Hippocampal formation (tissue), 2 donors: Measurements from ENCODE around the gene PPP2R2B.

Experiments
- DNase-seq, 2 donors: peaks; one replicate each; lab custom pipeline; 2025; lab: John Stamatoyannopoulos, UW

Gene PPP2R2B

DNA sequence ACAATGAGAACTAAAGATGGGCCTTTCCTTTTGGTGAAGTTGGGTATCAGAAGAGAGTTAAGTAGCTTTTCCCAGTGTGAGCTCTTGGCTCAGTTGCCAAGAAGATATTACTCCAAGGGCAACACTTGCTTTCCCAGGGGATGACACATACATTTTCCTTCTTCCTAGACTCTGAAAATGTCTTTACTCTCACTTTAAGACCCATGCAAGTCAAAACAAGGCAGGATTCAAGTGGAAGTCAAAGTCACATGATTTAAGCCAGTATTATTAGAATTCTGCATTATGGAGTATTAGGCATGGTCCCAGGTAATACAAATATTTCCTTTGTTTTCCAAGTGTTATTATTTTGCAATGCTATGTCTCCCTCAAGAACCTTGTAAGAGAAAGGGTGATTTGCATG, 175.1 kb downstream of the PPP2R2B start:
- no peak for DNase-seq

- DNase-seq: peak; percentile 18 to 31
Measured at GRCh38 chr5:146699664-146700418, 178.7 kb downstream of the PPP2R2B start.

GRCh38 chr5:146699138-146699537, 179.4 kb downstream of the PPP2R2B start:
- no peak for DNase-seq

GRCh38 chr5:146698651-146699050, 179.9 kb downstream of the PPP2R2B start:
- DNase-seq: no peak

- DNase-seq: no peak
Measured at GRCh38 chr5:146697211-146697610, 181.3 kb downstream of the PPP2R2B start.

GRCh38 chr5:146695646-146696045, 182.9 kb downstream of the PPP2R2B start:
- no peak for DNase-seq

DNA sequence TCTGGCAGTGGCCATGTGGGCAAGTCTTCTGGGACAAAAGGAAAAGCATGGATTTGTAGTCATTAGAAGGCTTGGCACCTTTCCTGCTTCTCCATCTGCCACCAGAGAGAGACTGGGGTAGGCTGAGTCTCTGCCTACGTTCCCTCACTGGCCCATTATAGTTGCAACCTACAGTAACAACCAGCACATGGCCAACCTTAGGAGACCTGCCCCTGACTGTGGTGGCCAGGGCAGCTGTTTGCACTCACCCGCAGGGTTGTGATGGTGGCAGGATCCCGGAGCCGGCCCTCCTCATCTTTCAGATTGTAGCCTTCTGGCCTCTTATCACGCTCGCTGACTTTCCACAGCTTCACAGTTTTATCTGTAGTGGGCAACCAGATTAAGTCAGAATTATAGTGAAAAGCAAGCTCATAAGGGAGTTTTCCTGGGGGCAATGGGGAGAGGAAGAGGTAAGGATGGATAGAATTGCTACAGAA, 187.6 kb downstream of the PPP2R2B start:
- DNase-seq: peak in 1 of 2 donors; percentile 46

DNA sequence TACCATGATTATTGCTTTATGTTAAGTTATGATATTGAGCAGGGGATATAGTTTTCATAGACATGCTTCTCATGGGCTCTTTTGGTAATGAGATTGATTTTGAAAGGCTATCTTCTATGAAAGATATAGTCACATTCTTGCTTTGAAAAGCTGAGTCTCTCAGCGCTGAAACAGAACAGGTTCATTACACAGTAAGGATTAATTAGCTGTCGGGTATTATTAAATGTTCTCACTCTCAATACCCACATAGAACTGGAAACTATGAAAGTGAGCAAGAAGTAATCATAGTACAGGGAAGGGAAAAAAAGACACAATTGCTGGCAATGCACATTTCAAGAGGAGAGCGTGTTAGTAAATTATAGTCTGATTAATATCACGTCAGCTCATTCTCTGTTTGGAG, 190.9 kb downstream of the PPP2R2B start:
- no peak for DNase-seq

DNA sequence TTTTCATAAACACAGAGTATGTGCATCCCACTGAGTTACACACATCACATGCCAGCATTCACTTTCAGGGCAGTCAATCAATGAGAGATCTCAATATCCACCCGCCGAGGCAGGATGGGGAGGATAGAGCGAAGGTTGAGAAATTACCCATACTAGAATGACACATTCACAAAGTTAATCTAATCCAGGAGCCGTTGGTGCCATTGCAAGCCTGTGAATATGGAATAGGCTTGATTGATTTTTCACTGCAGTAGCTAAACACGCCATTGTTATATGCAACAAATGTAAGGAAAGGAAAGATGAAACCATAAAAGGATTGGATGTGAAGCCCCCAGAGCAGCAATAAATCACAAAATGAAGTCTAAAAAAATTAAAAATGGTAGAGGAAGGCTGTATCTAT, 194.7 kb downstream of the PPP2R2B start:
- no peak for DNase-seq

DNA sequence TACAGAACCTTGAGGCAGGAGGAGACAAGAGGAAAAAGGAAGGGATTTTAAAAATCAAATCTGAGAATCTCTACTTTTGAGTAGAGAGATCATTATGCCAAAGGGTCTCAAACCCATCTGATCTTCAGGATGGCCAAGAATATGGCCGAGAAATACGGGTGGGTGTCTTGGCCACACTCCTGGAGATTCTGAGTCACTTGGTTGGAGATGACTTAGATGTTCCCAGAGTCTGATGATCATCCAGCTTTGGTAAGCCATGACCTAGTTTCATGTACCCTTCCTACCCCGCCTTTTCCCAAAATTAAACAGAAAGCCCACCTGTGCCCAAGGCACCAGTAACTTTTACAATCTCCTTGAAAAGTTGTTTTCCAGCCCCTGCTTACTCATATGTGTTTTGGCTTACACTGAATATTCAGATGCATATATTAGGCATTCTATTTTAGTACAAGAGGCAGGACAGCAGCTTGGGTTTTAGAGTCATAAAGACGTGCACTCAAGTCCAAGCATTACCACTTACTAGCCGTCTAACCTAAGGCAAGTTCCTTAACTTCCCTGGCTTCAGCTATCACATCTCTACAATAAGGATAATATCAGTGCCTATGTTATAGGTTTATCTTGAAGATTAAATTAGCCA, 195.5 kb downstream of the PPP2R2B start:
- DNase-seq: no peak

DNA sequence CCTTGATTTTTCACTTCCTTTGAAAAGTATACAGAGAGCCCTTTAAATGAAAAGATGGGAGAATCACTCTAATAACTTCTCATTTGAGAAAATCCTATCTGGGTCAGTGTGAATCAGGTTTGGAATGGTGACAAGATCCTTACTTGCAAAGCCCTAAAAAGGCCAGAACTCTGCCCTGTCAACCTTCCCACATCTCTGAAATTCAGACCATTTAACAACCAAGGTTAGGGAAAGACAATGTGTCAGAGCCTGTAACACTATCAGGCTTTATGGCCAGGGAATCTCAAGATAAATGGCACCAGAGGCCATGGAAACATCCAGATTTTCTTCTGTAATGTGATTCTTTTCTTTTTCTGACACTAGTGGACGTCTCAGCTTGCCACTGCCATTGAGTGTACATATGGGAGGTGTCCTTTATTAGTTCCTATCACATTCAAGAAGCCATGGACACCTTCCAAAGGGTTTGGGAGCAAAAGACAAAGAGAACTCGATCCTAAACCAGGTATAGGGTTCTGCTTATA, 196.9 kb downstream of the PPP2R2B start:
- DNase-seq: no peak

- no peak for DNase-seq
Measured at GRCh38 chr5:146680846-146681584, 197.5 kb downstream of the PPP2R2B start.

GRCh38 chr5:146675636-146676035, 202.9 kb downstream of the PPP2R2B start:
- DNase-seq: no peak

- no peak for DNase-seq
Measured at GRCh38 chr5:146672866-146673265, 205.7 kb downstream of the PPP2R2B start.

GRCh38 chr5:146671561-146672295, 206.8 kb downstream of the PPP2R2B start:
- no peak for DNase-seq

- no peak for DNase-seq
Measured at GRCh38 chr5:146669656-146670055, 208.9 kb downstream of the PPP2R2B start.

DNA sequence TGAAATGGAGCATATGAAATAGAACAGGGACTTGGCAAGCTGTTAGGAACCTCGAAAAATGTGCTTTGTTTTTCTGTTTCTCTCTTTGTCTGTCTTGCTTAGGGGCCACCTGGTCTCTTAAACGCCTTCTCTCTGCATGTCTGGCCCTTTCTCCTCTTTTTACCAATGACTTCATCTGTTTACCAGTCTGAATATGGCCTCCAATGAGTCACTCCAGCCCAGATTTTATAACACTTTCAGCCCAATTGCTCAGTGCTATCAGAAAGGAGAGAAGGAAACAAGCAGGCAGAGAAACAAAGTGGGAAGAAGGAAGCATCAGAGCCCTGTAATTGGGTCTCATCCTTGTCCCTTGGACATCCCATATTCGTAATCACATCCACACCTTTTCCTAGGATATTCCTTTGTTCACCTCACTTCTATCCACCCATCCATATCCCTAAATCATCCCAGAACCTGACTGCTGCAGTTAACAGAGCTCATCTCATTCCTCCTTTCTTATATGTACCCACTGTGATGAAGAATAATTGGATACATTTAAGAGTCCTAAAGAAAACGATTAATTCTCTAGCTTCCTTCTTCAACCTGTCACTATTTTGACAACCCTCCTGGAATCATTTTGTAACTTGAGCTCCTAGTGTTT, 210.8 kb downstream of the PPP2R2B start:
- peak in 1 of 2 donors; percentile 86 for DNase-seq

DNA sequence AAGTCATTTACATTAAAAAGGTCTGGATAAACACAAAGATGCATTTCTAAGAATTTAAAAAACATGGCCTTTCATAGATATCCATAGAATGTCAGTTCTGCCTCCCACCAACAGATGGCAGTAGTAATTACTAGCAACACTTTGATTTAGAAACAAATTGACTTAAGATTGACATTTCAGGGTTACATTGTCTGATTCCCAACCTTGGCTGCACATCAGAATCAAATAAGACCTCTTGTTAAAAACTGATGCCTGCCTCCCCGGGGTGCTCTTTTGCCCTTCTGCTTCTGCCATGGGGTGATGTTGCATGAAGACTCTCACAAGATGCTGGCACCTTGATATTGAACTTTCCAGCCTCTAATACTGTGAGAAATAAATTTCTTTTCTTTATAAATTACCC, 216.3 kb downstream of the PPP2R2B start:
- no peak for DNase-seq

GRCh38 chr5:146660376-146660960, 218.1 kb downstream of the PPP2R2B start:
- no peak for DNase-seq

DNA sequence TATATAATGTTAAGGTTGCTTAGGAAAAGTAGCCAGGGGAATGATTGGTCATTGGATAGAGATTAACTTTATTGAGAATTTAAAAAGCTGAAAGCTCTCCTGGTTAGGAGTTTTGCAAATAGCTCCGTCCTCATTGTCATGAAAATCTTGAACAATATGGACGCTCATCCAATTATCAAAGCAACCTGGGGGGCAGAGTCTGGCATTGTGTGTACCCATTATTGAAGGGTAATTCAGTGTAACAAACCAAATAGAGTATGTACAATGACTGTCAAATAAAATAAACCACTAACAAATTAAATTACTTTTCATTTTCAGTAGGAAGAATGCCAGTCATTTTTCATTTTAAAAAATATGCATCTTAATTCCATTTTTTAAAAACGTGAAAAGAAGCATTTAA, 218.6 kb downstream of the PPP2R2B start:
- no peak for DNase-seq

DNA sequence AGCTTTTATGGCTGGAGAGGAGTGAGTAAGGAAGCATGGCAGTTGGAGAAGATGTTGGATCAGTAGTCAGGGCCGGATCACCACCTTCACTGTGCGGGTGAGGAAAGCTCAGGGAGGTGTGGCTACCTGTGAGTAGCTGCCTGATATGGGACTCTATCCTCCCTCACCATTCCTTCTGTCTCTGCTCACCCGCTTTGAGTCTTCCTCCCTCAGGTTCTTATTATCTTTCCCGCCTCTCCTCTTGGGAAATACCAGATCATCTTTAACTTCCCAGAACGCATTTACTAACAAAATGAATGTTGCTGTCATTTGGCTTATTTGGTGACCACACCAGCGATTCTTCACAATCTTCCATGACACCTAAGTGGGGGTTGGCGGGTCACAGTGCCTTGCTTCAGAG, 221.9 kb downstream of the PPP2R2B start:
- no peak for DNase-seq
